PC-3 (cell line): ENCODE measurements around the gene EDC4. TPM values are rescaled to one million over a fixed set of nuclear protein-coding genes. Genes with fewer than 3 reads are reported as not detected.

Experiments used
- ATAC-seq: fragments of 200-7000 bp; cut with Tn5 transposase; 2 replicates; pipeline ENCODE4 v1.9.1; 2020; ENCODE audit warnings: mild to moderate bottlenecking, moderate library complexity
- BruUV-seq: library from RNA; stranded (reverse); fragments of 400-500 nt; replicated peaks from 2 replicates; lab custom pipeline; 2021; lab: Mats Ljungman, UMichigan
- CTCF ChIA-PET: fragments of 300-600 bp; sonication (Branson Sonifier 250); formaldehyde crosslinking; loops from one replicate; lab custom pipeline; 2022; ENCODE audit warnings: antibody characterized with exemption; lab: Charles Lee
- POLR2A ChIA-PET: fragments of 300-600 bp; sonication (Branson Sonifier 250); formaldehyde crosslinking; loops from one replicate; lab custom pipeline; 2022; ENCODE audit warnings: antibody characterized with exemption; ENCODE audit not compliant: unreplicated experiment; lab: Charles Lee
- DNase-seq: peaks from one replicate; pipeline ENCODE4 v3.0.0-alpha.2; 2015
- H2AFZ ChIP-seq: fragments of 300-600 bp; sonication (generic); 2 replicates; pipeline ENCODE4 v1.6.0; 2016; ENCODE audit warnings: antibody characterized with exemption, low read length
- H3F3A ChIP-seq: fragments of 300-600 bp; sonication (generic); one replicate; pipeline ENCODE4 v1.6.0; 2017; ENCODE audit warnings: antibody characterized with exemption, low read length, control low read depth, mild to moderate bottlenecking; ENCODE audit not compliant: unreplicated experiment
- H3K27ac ChIP-seq: fragments of 300-600 bp; sonication (generic); 2 replicates; pipeline ENCODE4 v1.5.1; 2016; ENCODE audit warnings: mild to moderate bottlenecking, low read length
- H3K27me3 ChIP-seq: fragments of 300-600 bp; sonication (generic); 2 replicates; pipeline ENCODE4 v1.6.1; 2016; ENCODE audit warnings: low read length, mixed read lengths
- H3K36me3 ChIP-seq: fragments of 300-600 bp; sonication (generic); 2 replicates; pipeline ENCODE4 v1.6.1; 2016; ENCODE audit warnings: low read depth, mixed run types, low read length, mixed read lengths
- H3K4me1 ChIP-seq: fragments of 300-600 bp; sonication (generic); 2 replicates; pipeline ENCODE4 v1.5.1; 2016; ENCODE audit warnings: low read length; ENCODE audit not compliant: insufficient read depth
- H3K4me2 ChIP-seq: fragments of 300-600 bp; sonication (generic); 2 replicates; pipeline ENCODE4 v1.6.0; 2016; ENCODE audit warnings: low read length
- H3K4me3 ChIP-seq: fragments of 300-600 bp; sonication (generic); 2 replicates; pipeline ENCODE4 v1.5.1; 2016; ENCODE audit warnings: mild to moderate bottlenecking, low read length, mixed read lengths
- H3K79me2 ChIP-seq: fragments of 300-600 bp; sonication (generic); 2 replicates; pipeline ENCODE4 v1.6.1; 2017; ENCODE audit warnings: low read length, mixed read lengths
- H3K9ac ChIP-seq: fragments of 300-600 bp; sonication (generic); 2 replicates; pipeline ENCODE4 v1.6.0; 2016; ENCODE audit warnings: mild to moderate bottlenecking, low read length
- H3K9me2 ChIP-seq: fragments of 300-600 bp; sonication (generic); replicated peaks from 2 replicates; pipeline ENCODE4 v1.6.1; 2016; ENCODE audit warnings: mixed run types, low read length, mixed read lengths
- H3K9me3 ChIP-seq: fragments of 300-600 bp; sonication (generic); 2 replicates; pipeline ENCODE4 v1.6.1; 2016; ENCODE audit warnings: low read length, mixed read lengths
- H4K20me1 ChIP-seq: fragments of 300-600 bp; sonication (generic); 2 replicates; pipeline ENCODE4 v1.6.1; 2016; ENCODE audit warnings: low read length, mixed read lengths
- EZH2 ChIP-seq: fragments of 300-600 bp; sonication (generic); IDR thresholded peaks from one replicate; pipeline ENCODE4 v1.6.1; 2017; ENCODE audit warnings: antibody characterized with exemption, mild to moderate bottlenecking, low read length; ENCODE audit not compliant: unreplicated experiment
- EZH2phosphoT487 ChIP-seq: fragments of 300-600 bp; sonication (generic); IDR thresholded peaks from 2 replicates; pipeline ENCODE4 v1.6.1; 2018; ENCODE audit warnings: mild to moderate bottlenecking, antibody characterized with exemption, low read length, borderline replicate concordance
- intact Hi-C: fragments of 100-400 bp; cut with micrococcal nuclease; formaldehyde crosslinking; loops from 2 replicates; pipeline ENCODE4 v1.9.0; 2023
- total RNA-seq: library from RNA; depleted of rRNA; stranded (reverse); fragments of >200 nt; gene quantifications from 2 replicates; pipeline ENCODE4 v1.2.3, GENCODE V29; 2014
- TF ChIP-seq, protein P1 (sequence below): fragments of 300-600 bp; sonication (generic); conservative IDR thresholded peaks from 2 replicates; pipeline ENCODE4 v1.5.1; 2017; ENCODE audit warnings: antibody characterized with exemption, low read depth, mild to moderate bottlenecking, low read length

Gene EDC4
- total RNA-seq, 1 experiment from 2014 or later = 58.9 TPM

DNA sequence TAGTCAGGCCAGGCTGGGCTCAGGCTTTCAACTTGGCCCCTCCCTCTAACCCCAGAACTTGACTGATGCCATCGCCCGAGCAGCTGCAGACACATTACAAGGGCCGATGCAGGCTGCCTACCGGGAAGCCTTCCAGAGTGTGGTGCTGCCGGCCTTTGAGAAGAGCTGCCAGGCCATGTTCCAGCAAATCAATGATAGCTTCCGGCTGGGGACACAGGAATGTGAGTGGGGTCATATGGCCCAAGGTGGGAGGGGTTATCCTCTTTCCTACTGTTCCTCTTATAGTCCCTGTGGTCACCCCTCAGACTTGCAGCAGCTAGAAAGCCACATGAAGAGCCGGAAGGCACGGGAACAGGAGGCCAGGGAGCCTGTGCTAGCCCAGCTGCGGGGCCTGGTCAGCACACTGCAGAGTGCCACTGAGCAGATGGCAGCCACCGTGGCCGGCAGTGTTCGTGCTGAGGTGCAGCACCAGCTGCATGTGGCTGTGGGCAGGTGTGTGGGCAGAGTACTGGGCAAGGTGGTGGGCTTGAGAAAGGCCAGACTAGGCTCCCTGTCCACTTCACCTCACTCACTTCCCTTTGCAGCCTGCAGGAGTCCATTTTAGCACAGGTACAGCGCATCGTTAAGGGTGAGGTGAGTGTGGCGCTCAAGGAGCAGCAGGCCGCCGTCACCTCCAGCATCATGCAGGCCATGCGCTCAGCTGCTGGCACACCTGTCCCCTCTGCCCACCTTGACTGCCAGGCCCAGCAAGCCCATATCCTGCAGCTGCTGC lies 9.7 kb downstream of the EDC4 start:
- no peaks in the 10 kb centered on the region for H3K9me2 ChIP-seq
- no peaks in the 10 kb centered on the region for H3K79me2 ChIP-seq
- H3K27me3 ChIP-seq = no peaks in the 10 kb centered on the region
- no peak for ATAC-seq
- TF ChIP-seq, protein P1, sequence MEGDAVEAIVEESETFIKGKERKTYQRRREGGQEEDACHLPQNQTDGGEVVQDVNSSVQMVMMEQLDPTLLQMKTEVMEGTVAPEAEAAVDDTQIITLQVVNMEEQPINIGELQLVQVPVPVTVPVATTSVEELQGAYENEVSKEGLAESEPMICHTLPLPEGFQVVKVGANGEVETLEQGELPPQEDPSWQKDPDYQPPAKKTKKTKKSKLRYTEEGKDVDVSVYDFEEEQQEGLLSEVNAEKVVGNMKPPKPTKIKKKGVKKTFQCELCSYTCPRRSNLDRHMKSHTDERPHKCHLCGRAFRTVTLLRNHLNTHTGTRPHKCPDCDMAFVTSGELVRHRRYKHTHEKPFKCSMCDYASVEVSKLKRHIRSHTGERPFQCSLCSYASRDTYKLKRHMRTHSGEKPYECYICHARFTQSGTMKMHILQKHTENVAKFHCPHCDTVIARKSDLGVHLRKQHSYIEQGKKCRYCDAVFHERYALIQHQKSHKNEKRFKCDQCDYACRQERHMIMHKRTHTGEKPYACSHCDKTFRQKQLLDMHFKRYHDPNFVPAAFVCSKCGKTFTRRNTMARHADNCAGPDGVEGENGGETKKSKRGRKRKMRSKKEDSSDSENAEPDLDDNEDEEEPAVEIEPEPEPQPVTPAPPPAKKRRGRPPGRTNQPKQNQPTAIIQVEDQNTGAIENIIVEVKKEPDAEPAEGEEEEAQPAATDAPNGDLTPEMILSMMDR = no peak
- TF ChIP-seq EZH2phosphoT487 (no peak), EZH2 (no peak)
- CTCF ChIA-PET = no interaction called here
- H3K9me3 ChIP-seq = no peaks in the 10 kb centered on the region
- no peak overlapping the region for H3K4me2 ChIP-seq
- DNase-seq = no peak
- H3K4me1 ChIP-seq = peaks cover 6% of the 10 kb centered on the region; the same call in 1 of the 2 replicates
- H3F3A ChIP-seq = no peaks in the 10 kb centered on the region
- peaks cover 8% of the 10 kb centered on the region; the same call in 1 of the 2 replicates for H3K36me3 ChIP-seq
- no peaks in the 10 kb centered on the region for H4K20me1 ChIP-seq
- H3K9ac ChIP-seq = no peak overlapping the region
- intact Hi-C loops = loop anchor here (1.0 kb wide), 1 partner anchor 46 kb away; no protein-coding TSS in a partner anchor
- no peak overlapping the region for H3K27ac ChIP-seq
- no peak overlapping the region for H3K4me3 ChIP-seq
- POLR2A ChIA-PET = no interaction called here
- H2AFZ ChIP-seq = no peak overlapping the region
- BruUV-seq = no TSS peak

DNA sequence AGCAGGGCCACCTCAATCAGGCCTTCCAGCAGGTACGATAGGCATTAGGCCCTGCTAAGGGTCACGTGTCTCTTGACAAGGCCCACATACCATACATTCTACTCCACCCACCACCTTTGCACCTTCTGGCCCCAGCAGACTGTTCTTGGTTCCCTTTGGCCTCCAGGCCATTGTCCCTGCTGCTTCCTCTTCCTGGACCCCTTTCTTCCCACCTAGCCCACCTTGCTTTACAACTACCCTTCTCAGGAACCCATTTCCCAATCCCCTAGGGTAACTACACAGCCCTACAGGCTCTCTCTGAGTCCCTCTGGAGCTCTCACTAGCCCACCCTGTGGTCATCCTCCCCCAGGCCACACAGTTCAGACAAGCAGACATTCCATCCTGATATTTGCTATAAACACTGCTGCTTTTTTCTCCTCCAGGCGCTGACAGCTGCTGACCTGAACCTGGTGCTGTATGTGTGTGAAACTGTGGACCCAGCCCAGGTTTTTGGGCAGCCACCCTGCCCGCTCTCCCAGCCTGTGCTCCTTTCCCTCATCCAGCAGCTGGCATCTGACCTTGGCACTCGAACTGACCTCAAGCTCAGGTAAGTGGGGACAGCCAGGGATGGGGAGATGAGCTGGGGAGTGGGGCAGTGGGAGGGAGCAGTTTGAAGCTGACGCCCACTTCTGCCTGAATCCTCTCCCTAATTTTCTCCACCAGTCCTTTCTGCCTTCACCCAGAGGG lies 10.5 kb downstream of the EDC4 start:
- no peaks in the 10 kb centered on the region for H3K79me2 ChIP-seq
- ChIA-PET CTCF (interaction anchor here (0.6 to 1.7 kb wide), 4 partner anchors 10 to 140 kb away, joined by 4 to 7 read pairs (median 5); partner anchors contain the start of gene PSKH1), POLR2A (no interaction called here)
- no peak overlapping the region for H3K27ac ChIP-seq
- DNase-seq (no peak), ATAC-seq (no peak)
- H3K9me3 ChIP-seq = no peaks in the 10 kb centered on the region
- intact Hi-C loops = loop anchor here (1.0 kb wide), 1 partner anchor 45 kb away; no protein-coding TSS in a partner anchor
- H4K20me1 ChIP-seq = no peaks in the 10 kb centered on the region
- H2AFZ ChIP-seq = no peak overlapping the region
- H3K27me3 ChIP-seq = no peaks in the 10 kb centered on the region
- H3K4me1 ChIP-seq = peaks cover 6% of the 10 kb centered on the region; the same call in 1 of the 2 replicates
- H3K36me3 ChIP-seq = peaks cover 8% of the 10 kb centered on the region; the same call in 1 of the 2 replicates
- H3K4me3 ChIP-seq = no peak overlapping the region
- no peaks in the 10 kb centered on the region for H3K9me2 ChIP-seq
- no peaks in the 10 kb centered on the region for H3F3A ChIP-seq
- BruUV-seq = no TSS peak
- H3K4me2 ChIP-seq = no peak overlapping the region
- TF ChIP-seq, protein P1 = no peak
- TF ChIP-seq EZH2 = no peak
- no peak for TF ChIP-seq EZH2phosphoT487
- no peak overlapping the region for H3K9ac ChIP-seq
